Loucy (cell line): ENCODE data around the gene PPTC7.
"Not testable (repeated sequence)": the region's sequence is repeated elsewhere in the genome, so short reads cannot be mapped to it uniquely, and the experiment has no call there.

Experiments
- H2AFZ ChIP-seq: fragments of 200-600 bp; sonication (generic); 2 replicates; pipeline ENCODE4 v1.6.0; 2016; ENCODE audit warnings: antibody characterized with exemption, mild to moderate bottlenecking, low read length, moderate library complexity
- H3F3A ChIP-seq: fragments of 200-600 bp; 2 replicates; pipeline ENCODE4 v1.6.0; 2016; ENCODE audit warnings: antibody characterized with exemption, low read depth, mild to moderate bottlenecking
- H3K27me3 ChIP-seq: fragments of 200-600 bp; sonication (generic); 2 replicates; pipeline ENCODE4 v1.6.1; 2014; ENCODE audit warnings: low read length, mild to moderate bottlenecking; ENCODE audit not compliant: insufficient read depth, poor library complexity, severe bottlenecking
- H3K36me3 ChIP-seq: fragments of 200-600 bp; sonication (generic); 2 replicates; pipeline ENCODE4 v1.6.1; 2016; ENCODE audit warnings: low read length; ENCODE audit not compliant: insufficient read depth
- H3K4me1 ChIP-seq: fragments of 200-600 bp; sonication (generic); 2 replicates; pipeline ENCODE4 v1.5.1; 2014; ENCODE audit warnings: low read length, mild to moderate bottlenecking; ENCODE audit not compliant: insufficient read depth, poor library complexity, severe bottlenecking
- H3K4me2 ChIP-seq: fragments of 200-600 bp; sonication (generic); 2 replicates; pipeline ENCODE4 v1.6.0; 2014; ENCODE audit warnings: antibody characterized with exemption, low read length, low read depth, mild to moderate bottlenecking; ENCODE audit not compliant: poor library complexity, severe bottlenecking
- H3K4me3 ChIP-seq: fragments of 200-600 bp; sonication (generic); 2 replicates; pipeline ENCODE4 v1.5.1; 2014; ENCODE audit warnings: low read length, mild to moderate bottlenecking, mixed read lengths; ENCODE audit not compliant: poor library complexity, severe bottlenecking
- H3K79me2 ChIP-seq: fragments of 200-600 bp; sonication (generic); 2 replicates; pipeline ENCODE4 v1.6.1; 2014; ENCODE audit warnings: low read length; ENCODE audit not compliant: insufficient read depth
- H3K9ac ChIP-seq: fragments of 200-600 bp; sonication (generic); 2 replicates; pipeline ENCODE4 v1.6.0; 2014; ENCODE audit warnings: mild to moderate bottlenecking, low read depth, low read length, moderate library complexity; ENCODE audit not compliant: poor library complexity, severe bottlenecking
- H3K9me2 ChIP-seq: fragments of 200-600 bp; sonication (generic); replicated peaks from 2 replicates; pipeline ENCODE4 v1.6.1; 2016; ENCODE audit warnings: low read depth, low read length, mixed read lengths
- H3K9me3 ChIP-seq: fragments of 200-600 bp; sonication (generic); 2 replicates; pipeline ENCODE4 v1.6.1; 2014; ENCODE audit warnings: mild to moderate bottlenecking, antibody characterized with exemption, low read length, low read depth; ENCODE audit not compliant: insufficient read depth
- H4K20me1 ChIP-seq: fragments of 200-600 bp; sonication (generic); 2 replicates; pipeline ENCODE4 v1.6.0; 2014; ENCODE audit warnings: antibody characterized with exemption, low read length, mild to moderate bottlenecking; ENCODE audit not compliant: insufficient read depth, poor library complexity, severe bottlenecking
- EZH2phosphoT487 ChIP-seq: fragments of 200-600 bp; IDR thresholded peaks from 2 replicates; pipeline ENCODE4 v1.6.1; 2018; ENCODE audit warnings: antibody characterized with exemption, mild to moderate bottlenecking, moderate library complexity, borderline replicate concordance
- TF ChIP-seq, protein P1 (sequence below): fragments of 200-600 bp; sonication (generic); conservative IDR thresholded peaks from 2 replicates; pipeline ENCODE4 v1.5.1; 2014; ENCODE audit warnings: mild to moderate bottlenecking, antibody characterized with exemption, low read length

Gene PPTC7

DNA sequence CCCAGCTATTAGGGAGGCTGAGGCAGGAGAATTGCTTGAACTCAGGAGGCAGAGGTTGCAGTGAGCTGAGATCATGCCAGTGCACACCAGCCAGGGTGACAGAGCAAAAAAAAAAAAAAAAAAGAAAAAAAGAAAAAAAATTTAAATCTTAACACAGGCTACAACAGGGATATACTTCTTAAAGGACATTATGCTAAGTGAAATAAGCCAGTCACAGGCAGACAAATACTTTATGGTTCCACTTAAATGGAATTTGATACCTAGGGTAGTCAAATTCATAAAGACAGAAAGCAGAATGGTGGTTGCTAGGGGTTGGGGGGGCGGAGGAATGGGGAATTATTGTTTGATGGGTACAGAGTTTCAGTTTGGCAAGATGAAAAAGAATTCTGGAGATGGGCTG lies 14.8 kb upstream of the PPTC7 start:
- Histone ChIP-seq H2AFZ (no peak overlapping the region), H3K36me3 (no peaks in the 10 kb centered on the region), H3K79me2 (no peaks in the 10 kb centered on the region), H3K4me3 (no peak overlapping the region), H3K9me2 (no peaks in the 10 kb centered on the region), H3K9ac (no peak overlapping the region), H3F3A (no peaks in the 10 kb centered on the region), H3K27me3 (no peaks in the 10 kb centered on the region), H3K9me3 (no peaks in the 10 kb centered on the region), H3K4me2 (no peak overlapping the region), H3K4me1 (no peaks in the 10 kb centered on the region), H4K20me1 (no peaks in the 10 kb centered on the region)
- no peak for TF ChIP-seq EZH2phosphoT487
- TF ChIP-seq, protein P1, sequence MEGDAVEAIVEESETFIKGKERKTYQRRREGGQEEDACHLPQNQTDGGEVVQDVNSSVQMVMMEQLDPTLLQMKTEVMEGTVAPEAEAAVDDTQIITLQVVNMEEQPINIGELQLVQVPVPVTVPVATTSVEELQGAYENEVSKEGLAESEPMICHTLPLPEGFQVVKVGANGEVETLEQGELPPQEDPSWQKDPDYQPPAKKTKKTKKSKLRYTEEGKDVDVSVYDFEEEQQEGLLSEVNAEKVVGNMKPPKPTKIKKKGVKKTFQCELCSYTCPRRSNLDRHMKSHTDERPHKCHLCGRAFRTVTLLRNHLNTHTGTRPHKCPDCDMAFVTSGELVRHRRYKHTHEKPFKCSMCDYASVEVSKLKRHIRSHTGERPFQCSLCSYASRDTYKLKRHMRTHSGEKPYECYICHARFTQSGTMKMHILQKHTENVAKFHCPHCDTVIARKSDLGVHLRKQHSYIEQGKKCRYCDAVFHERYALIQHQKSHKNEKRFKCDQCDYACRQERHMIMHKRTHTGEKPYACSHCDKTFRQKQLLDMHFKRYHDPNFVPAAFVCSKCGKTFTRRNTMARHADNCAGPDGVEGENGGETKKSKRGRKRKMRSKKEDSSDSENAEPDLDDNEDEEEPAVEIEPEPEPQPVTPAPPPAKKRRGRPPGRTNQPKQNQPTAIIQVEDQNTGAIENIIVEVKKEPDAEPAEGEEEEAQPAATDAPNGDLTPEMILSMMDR: no peak

DNA sequence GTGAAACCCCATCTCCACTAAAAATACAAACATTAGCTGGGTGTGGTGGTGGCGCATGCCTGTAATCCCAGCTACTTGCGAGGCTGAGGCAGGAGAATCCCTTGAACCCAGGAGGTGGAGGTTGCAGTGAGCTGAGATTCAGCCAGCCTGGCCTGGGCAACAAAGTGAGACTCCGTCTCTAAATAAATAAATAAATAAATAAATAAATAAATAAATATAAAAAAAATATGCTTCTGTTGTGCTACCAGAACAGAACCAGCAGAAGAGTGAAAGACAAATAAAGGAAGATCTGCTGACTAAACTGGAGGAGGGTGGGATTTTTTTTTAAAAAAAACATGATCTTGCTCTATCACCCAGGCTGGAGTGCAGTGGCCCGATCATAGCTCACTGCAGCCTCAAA lies 9.8 kb upstream of the PPTC7 start:
- not testable (repeated sequence) for H3K4me3 ChIP-seq, H3K79me2 ChIP-seq, H3K9ac ChIP-seq, H3K27me3 ChIP-seq, H3K9me3 ChIP-seq, H3K4me2 ChIP-seq, H3K4me1 ChIP-seq, H3F3A ChIP-seq, H3K9me2 ChIP-seq, H3K36me3 ChIP-seq, H2AFZ ChIP-seq, H4K20me1 ChIP-seq

DNA sequence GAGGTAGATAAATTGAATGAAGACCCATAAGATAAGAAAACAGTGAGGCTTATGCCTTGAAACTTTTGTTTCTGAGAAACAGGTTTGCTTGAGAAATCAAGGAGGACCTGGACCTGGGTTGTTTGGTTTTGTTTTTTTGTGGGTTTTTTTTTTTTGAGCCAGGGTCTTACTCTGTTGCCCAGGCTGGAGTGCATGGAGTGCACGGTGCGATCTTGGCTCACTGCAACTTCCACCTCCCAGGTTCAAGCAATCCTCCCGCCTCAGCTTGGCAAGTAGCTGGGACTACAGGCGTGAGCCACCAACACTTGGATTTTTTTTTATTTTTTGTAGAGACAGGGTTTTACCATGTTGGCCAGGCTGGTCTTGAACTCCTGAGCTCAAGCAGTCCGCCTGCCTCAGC lies 9.0 kb upstream of the PPTC7 start:
- H3K9me2 ChIP-seq: no peaks in the 10 kb centered on the region
- TF ChIP-seq, protein P1: no peak
- H3K9me3 ChIP-seq: no peaks in the 10 kb centered on the region
- H3F3A ChIP-seq: no peaks in the 10 kb centered on the region
- H3K79me2 ChIP-seq: no peaks in the 10 kb centered on the region
- no peaks in the 10 kb centered on the region for H3K27me3 ChIP-seq
- no peak overlapping the region for H2AFZ ChIP-seq
- H3K4me3 ChIP-seq: no peak overlapping the region
- no peak overlapping the region for H3K4me2 ChIP-seq
- H3K36me3 ChIP-seq: no peaks in the 10 kb centered on the region
- no peaks in the 10 kb centered on the region for H3K4me1 ChIP-seq
- H3K9ac ChIP-seq: no peak overlapping the region
- H4K20me1 ChIP-seq: no peaks in the 10 kb centered on the region

DNA sequence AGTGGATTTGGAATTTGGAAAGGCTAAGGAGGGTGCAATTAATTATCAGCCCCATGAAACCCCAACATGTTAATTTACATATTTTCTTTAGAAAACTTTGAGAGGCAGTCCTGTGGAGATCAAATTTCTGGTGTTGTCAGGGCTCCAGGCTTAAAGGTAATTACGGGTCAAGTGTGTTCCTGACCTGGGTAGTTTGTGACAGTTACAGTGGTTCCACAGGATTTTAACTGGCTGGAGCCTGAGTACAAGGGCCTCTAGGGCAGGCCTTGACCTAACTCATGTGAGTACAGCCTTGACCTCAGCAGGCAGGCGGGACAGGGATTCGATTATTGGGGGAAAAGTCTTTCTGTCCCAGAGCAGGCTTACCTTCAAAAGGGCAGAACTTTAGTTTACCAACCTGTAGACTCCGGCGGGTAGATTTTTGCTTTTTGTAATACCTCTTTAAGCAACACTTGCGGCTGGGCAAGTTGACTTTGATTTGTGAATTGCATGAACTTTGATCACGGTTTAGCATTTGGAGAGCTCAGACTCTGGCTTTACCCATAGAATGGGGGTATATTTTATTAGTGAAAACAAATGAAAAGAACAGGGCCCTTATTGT lies 8.4 kb upstream of the PPTC7 start:
- no peaks in the 10 kb centered on the region for H3K36me3 ChIP-seq
- H4K20me1 ChIP-seq: no peaks in the 10 kb centered on the region
- TF ChIP-seq, protein P1: no peak
- no peak for TF ChIP-seq EZH2phosphoT487
- no peaks in the 10 kb centered on the region for H3K9me3 ChIP-seq
- H3K9ac ChIP-seq: no peak overlapping the region
- H3K4me1 ChIP-seq: no peaks in the 10 kb centered on the region
- no peaks in the 10 kb centered on the region for H3K9me2 ChIP-seq
- no peak overlapping the region for H2AFZ ChIP-seq
- H3F3A ChIP-seq: no peaks in the 10 kb centered on the region
- H3K79me2 ChIP-seq: no peaks in the 10 kb centered on the region
- H3K4me3 ChIP-seq: no peak overlapping the region
- no peak overlapping the region for H3K4me2 ChIP-seq
- H3K27me3 ChIP-seq: no peaks in the 10 kb centered on the region
